AG09309 (cell line): ENCODE data around the gene C19orf47.

ENCODE experiments used
- DNase-seq: peaks from one replicate; pipeline ENCODE4 v3.0.0-alpha.2; 2010; ENCODE audit warnings: low read depth
- H3K4me3 ChIP-seq: 2 replicates; pipeline ENCODE4 v1.5.1; 2011; ENCODE audit warnings: mild to moderate bottlenecking, low read depth, low read length, moderate library complexity; ENCODE audit not compliant: control insufficient read depth
- TF ChIP-seq, protein P1 (sequence below): IDR thresholded peaks from 2 replicates; pipeline ENCODE4 v1.5.1; 2011; ENCODE audit warnings: mild to moderate bottlenecking, low read depth, low read length, inconsistent platforms; ENCODE audit not compliant: insufficient read depth, control insufficient read depth; ENCODE audit errors: missing control alignments

Gene C19orf47

DNA sequence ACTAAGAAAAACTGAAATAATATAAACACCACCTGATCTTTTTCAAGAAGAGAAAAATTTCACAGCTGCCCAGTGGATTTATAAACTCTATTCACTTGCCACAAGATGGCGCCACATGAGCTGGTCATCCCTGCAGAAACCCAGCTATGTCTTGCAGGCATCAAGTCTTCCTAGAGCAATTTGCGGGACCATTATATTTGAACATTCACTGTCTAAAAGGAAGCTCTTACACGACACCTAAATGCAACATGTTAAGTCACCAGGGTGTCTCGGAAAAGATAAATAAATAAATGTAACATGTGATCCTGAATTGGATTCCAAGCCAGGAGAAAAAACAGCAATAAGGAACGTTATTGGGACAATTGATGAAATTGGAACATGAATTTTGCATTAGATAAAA, 42.8 kb downstream of the C19orf47 start:
- no peak overlapping the region for H3K4me3 ChIP-seq
- DNase-seq = peak; percentile 72
- TF ChIP-seq, protein P1, sequence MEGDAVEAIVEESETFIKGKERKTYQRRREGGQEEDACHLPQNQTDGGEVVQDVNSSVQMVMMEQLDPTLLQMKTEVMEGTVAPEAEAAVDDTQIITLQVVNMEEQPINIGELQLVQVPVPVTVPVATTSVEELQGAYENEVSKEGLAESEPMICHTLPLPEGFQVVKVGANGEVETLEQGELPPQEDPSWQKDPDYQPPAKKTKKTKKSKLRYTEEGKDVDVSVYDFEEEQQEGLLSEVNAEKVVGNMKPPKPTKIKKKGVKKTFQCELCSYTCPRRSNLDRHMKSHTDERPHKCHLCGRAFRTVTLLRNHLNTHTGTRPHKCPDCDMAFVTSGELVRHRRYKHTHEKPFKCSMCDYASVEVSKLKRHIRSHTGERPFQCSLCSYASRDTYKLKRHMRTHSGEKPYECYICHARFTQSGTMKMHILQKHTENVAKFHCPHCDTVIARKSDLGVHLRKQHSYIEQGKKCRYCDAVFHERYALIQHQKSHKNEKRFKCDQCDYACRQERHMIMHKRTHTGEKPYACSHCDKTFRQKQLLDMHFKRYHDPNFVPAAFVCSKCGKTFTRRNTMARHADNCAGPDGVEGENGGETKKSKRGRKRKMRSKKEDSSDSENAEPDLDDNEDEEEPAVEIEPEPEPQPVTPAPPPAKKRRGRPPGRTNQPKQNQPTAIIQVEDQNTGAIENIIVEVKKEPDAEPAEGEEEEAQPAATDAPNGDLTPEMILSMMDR = peak; percentile 80

DNA sequence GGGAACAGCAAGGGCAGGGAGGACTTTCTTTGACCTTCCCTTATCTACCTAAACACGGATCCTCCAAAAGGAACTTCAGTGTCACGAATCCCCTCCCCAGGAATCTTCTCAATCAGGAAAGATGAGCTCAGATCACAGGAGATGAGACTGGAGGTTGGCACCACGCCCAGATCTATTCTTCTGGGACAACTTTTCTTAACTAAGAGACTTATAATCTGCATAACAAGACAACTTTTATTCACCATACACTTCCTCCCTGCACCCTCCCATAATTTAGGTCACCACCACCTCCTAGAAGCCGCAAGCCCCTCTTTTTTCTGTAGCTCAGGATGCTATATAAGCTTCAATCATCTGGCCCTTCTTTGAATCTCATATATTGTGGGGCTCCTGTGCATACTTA, 43.9 kb downstream of the C19orf47 start:
- no peak for DNase-seq
- no peak overlapping the region for H3K4me3 ChIP-seq
- TF ChIP-seq, protein P1 = no peak

DNA sequence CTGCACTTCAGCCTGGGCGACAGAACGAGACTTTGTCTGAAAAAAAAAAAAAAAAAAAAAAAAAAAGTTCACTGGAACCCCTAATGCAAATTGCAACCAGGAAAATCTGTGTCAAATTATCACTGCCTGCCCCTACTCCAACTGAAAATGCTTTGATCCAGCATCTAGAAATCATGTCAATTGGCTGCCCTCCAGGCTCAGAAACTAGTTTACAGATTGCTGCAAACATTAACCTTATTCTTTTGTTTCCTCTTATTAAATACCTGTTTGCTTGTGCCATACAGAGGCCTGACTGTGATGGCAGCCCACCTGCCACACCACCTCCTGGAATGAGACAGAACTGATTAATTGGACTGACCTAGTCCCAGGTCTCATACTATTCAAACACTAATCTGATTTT, 44.4 kb downstream of the C19orf47 start:
- DNase-seq = no peak
- H3K4me3 ChIP-seq = no peak overlapping the region
- TF ChIP-seq, protein P1 = no peak

DNA sequence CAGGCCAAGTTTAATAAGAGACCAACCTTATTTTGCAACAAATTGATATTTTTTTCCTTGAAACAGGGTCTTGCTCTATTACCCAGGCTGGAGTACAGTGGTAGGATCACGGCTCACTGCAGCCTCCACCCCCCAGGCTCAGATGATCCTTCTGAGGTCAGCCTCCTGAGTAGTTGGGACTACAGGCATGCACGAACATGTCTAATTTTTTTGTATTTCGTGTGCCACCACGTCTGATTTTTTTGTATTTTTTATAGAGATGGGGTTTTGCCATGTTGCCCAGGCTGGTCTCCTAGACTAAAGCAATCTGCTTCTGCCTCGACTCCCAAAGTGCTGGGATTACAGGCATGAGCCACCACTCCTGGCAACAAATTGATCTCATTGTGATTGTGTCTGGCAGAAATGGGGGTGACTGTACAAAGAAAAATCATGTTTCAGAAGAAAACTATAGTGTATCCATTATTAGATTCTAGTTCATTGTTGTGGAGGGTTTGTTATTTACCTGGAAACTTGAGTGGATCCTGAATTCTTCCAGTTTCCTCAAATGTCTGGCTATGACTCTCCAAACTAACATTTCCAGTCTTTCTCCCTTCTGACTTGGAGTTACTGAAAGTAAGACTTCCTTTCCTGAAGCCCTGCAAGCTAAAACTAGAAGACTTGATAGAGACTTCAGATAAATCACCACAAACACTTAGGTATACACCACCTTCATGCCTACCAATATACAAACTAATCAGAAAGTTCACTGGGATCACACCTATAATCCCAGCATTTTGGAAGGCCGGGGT, 45.8 kb downstream of the C19orf47 start:
- DNase-seq = no peak
- TF ChIP-seq, protein P1 = no peak

DNA sequence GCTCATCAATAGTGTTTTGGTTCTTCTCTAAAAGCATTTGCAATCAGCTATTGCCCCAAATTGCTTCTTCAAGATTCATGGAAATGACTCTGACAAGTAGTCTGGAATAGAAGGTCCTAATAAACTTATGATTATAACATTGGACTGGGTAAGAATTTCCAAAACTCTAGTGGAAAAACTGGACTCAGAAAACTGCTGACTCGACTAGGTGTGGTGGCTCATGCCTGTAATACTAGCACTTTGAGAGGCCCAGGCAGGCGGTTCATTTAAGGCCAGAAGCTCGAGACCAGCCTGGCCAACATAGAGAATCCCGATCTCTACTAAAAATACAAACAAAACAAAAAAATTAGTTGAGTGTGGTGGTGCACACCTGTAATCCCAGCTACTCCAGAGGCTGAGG, 47.5 kb downstream of the C19orf47 start:
- H3K4me3 ChIP-seq = no peak overlapping the region
- DNase-seq = no peak
- TF ChIP-seq, protein P1 = no peak

More for the DNA sequence above, 45.8 kb downstream of the C19orf47 start:
- H3K4me3 ChIP-seq = no peak overlapping the region

DNA sequence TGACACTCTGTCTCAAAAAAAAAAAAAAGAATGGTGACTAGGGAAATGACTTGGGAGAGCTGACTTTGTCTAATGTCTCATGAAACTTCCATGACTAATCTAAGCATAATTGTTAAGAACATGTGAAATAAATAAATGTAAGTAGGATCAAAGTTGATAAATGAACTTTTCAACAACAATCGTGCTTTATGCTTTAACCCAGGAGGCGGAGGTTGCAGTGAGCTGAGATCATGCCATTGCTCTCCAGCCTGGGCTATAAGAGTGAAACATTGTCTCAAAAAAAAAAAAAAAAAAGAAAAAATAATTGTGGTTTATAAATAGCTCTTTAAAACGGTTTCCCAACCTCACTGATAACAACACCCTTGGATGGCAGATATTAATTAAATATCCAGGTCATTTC, 50.2 kb downstream of the C19orf47 start:
- H3K4me3 ChIP-seq = no peak overlapping the region
- DNase-seq = no peak
- TF ChIP-seq, protein P1 = no peak
